ENCODE measurements around the gene NDUFS6.
"Not testable (repeated sequence)": the region's sequence is repeated elsewhere in the genome, so short reads cannot be mapped to it uniquely, and the experiment has no call there.

The NDUFS6 gene

DNA sequence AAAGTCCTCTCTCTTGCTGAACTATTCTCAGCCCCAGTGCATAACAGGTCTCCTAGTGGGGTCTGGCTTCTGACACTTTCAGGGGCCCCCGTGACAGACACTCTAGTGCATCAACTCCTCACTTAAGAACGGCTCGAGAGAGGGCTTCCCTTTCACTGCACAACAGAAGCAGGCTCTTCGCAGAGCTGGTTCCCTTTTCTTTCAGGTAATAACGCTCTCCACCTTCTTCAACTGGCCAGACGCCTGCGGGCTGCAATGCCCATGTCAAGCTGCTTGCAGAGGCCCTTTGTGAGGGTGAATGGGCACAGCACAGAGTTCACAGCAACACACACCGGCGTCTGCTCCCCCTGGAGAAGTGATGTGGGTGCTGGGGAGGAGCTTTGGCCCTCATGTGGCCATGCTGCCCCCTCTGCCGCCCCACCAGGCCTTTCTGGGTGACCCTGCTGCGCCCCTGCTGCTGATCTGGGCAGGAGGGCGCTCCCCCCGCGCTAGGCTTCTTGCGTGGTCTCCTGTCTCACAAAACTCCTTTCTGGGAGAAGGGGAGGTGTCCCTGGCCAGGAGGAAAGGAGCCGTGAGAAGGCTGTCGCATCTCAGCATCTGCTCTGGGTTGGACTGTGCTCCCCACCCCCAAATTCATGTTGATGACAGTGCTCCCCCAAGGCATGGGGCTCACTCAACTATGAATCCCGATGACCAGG is 4.0 kb upstream of the NDUFS6 start:
- Histone ChIP-seq H3K9ac (ENCODE audit: low read length) (no peak overlapping the region), H3K4me1 (ENCODE audit: control insufficient read depth, insufficient read depth, low read length) (peaks cover 12% of the 10 kb centered on the region), H3K36me3 (ENCODE audit: control insufficient read depth, insufficient read depth, low read length) (no peaks in the 10 kb centered on the region), H3K27me3 (ENCODE audit: control insufficient read depth, insufficient read depth, low read length) (no peaks in the 10 kb centered on the region), H3K9me3 (ENCODE audit: control insufficient read depth, low read length) (no peaks in the 10 kb centered on the region), H3K4me3 (ENCODE audit: low read length) (no peak overlapping the region)

- Histone ChIP-seq H3K4me1 (ENCODE audit: control insufficient read depth, insufficient read depth, low read length) (peaks cover 12% of the 10 kb centered on the region), H3K4me3 (ENCODE audit: low read length) (no peak overlapping the region), H3K9ac (ENCODE audit: low read length) (no peak overlapping the region)
Measured at GRCh38 chr5:1797855-1798254, 3.4 kb upstream of the NDUFS6 start.

DNA sequence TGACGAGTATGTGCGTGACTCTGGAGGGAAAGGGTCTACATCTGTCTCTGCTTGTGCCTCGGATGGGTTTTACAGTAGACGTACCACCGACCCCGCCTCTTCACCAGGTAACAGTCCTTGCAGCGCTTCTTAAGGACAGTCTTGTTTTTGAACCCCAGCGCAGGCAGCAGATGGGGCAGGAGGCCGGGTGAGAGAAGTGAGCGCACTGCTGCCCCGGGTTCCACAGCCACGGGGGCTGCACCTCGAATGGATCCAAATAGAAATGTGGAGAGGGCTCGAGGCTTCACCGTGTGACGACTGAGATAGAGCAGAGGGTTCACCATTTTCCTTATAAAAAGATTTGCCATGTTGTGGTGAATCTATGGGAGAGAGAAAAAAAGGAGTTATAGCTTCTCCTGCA is 2.6 kb upstream of the NDUFS6 start:
- Histone ChIP-seq H3K9ac (ENCODE audit: low read length) (peak overlapping the region; percentile 73), H3K4me1 (ENCODE audit: control insufficient read depth, insufficient read depth, low read length) (peaks cover 12% of the 10 kb centered on the region)
- not testable (repeated sequence) for H3K9me3 ChIP-seq (ENCODE audit: control insufficient read depth, low read length); H3K4me3 ChIP-seq (ENCODE audit: low read length); H3K27me3 ChIP-seq (ENCODE audit: control insufficient read depth, insufficient read depth, low read length); H3K36me3 ChIP-seq (ENCODE audit: control insufficient read depth, insufficient read depth, low read length)

More at GRCh38 chr5:1797855-1798254, 3.4 kb upstream of the NDUFS6 start:
- Histone ChIP-seq H3K9me3 (ENCODE audit: control insufficient read depth, low read length) (no peaks in the 10 kb centered on the region), H3K36me3 (ENCODE audit: control insufficient read depth, insufficient read depth, low read length) (peaks cover under 1% of the 10 kb centered on the region), H3K27me3 (ENCODE audit: control insufficient read depth, insufficient read depth, low read length) (no peaks in the 10 kb centered on the region)

- Histone ChIP-seq H3K4me1 (ENCODE audit: control insufficient read depth, insufficient read depth, low read length) (peaks cover 12% of the 10 kb centered on the region), H3K27me3 (ENCODE audit: control insufficient read depth, insufficient read depth, low read length) (no peaks in the 10 kb centered on the region), H3K36me3 (ENCODE audit: control insufficient read depth, insufficient read depth, low read length) (peaks cover 6% of the 10 kb centered on the region), H3K4me3 (ENCODE audit: low read length) (peak overlapping the region; percentile 80), H3K9ac (ENCODE audit: low read length) (peak overlapping the region; percentile 73), H3K9me3 (ENCODE audit: control insufficient read depth, low read length) (no peaks in the 10 kb centered on the region)
Measured at GRCh38 chr5:1799110-1799601, 2.1 kb upstream of the NDUFS6 start.

DNA sequence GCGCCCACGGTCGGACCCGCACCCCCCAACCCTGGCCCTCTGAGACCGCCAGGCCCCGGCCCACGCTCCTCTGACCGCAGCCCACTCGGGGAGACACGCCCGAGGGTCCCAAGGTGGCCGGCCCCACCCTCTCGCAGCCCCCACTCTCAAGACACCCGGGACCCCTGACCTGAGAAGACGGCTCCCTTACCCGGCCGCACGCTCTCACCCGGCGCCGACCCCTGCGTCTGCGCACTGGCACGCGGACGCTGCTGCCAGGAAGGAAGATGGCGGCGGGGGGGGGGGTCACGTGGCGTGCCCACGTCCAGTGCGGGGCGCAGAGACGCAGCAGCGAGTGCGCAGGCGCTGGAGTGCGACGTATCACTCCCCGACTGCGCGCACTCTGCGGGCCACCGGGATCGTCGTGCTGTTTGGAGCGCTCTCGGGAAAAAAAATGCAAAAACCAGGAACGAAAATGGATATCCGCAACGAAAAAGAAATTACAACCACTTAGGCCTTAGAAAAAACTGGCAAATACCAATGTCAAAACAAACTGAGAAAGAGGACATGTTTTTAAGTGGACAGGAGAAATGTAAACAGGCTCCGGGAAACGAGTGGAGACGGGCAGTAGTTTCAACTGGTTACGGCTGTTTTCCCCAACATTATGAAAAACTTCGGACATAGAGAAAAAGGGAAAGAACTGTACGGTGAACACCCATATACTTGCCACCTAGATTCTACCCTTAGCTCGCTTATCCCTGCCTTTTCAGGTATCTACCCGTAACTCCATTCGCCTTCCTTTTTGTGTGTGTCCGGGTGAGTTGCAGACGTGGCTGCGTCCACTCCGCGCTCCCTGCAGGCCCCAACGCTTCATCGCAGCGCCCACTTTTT is 1.4 kb upstream of the NDUFS6 start, which contains the start of gene MRPL36:
TSS of gene MRPL36 (minus strand) at position 236 of the 870 bp plus-strand sequence. CDS start 902 bp downstream, outside the sequence.
- peak within 1 kb of the TSS; percentile 85 for H3K9ac ChIP-seq (ENCODE audit: low read length)
- H3K4me3 ChIP-seq (ENCODE audit: low read length), result peak within 1 kb of the TSS; percentile 80
- peaks cover 12% of the 10 kb centered on the region for H3K4me1 ChIP-seq (ENCODE audit: control insufficient read depth, insufficient read depth, low read length)
- H3K27me3 ChIP-seq (ENCODE audit: control insufficient read depth, insufficient read depth, low read length), result no peaks in the 10 kb centered on the region
- H3K9me3 ChIP-seq (ENCODE audit: control insufficient read depth, low read length), result no peaks in the 10 kb centered on the region
- H3K36me3 ChIP-seq (ENCODE audit: control insufficient read depth, insufficient read depth, low read length), result peaks cover 6% of the 10 kb centered on the region

GRCh38 chr5:1800472-1801221 is 560 bp upstream of the NDUFS6 start:
- H3K4me1 ChIP-seq (ENCODE audit: control insufficient read depth, insufficient read depth, low read length), result peaks cover 12% of the 10 kb centered on the region
- H3K9me3 ChIP-seq (ENCODE audit: control insufficient read depth, low read length), result no peaks in the 10 kb centered on the region
- peak overlapping the region; percentile 80 for H3K4me3 ChIP-seq (ENCODE audit: low read length)
- H3K36me3 ChIP-seq (ENCODE audit: control insufficient read depth, insufficient read depth, low read length), result peaks cover 6% of the 10 kb centered on the region
- peak overlapping the region; percentile 85 for H3K9ac ChIP-seq (ENCODE audit: low read length)
- no peaks in the 10 kb centered on the region for H3K27me3 ChIP-seq (ENCODE audit: control insufficient read depth, insufficient read depth, low read length)

DNA sequence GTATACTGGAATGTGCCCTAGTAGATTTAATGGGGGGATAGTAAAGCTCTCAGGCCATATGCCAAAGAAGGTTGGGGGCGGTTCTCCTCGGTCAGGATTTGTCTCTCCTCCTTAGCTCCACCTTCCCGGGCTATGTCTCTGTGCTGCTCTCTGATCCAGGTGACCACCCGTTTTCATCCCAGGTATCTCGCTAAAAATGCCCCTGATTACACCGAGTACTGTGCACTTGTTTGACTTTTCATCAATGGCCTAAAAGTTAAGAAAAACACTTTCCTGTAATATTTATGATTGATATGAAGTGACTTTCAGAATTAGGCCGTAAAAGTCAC is 724 bp downstream of the NDUFS6 start:
- peaks cover 12% of the 10 kb centered on the region for H3K4me1 ChIP-seq (ENCODE audit: control insufficient read depth, insufficient read depth, low read length)
- peaks cover 6% of the 10 kb centered on the region for H3K36me3 ChIP-seq (ENCODE audit: control insufficient read depth, insufficient read depth, low read length)
- H3K27me3 ChIP-seq (ENCODE audit: control insufficient read depth, insufficient read depth, low read length), result no peaks in the 10 kb centered on the region
- no peaks in the 10 kb centered on the region for H3K9me3 ChIP-seq (ENCODE audit: control insufficient read depth, low read length)
- H3K9ac ChIP-seq (ENCODE audit: low read length), result peak overlapping the region; percentile 85
- peak overlapping the region; percentile 80 for H3K4me3 ChIP-seq (ENCODE audit: low read length)

- Histone ChIP-seq H3K4me3 (ENCODE audit: low read length) (no peak overlapping the region), H3K36me3 (ENCODE audit: control insufficient read depth, insufficient read depth, low read length) (peaks cover 6% of the 10 kb centered on the region), H3K9ac (ENCODE audit: low read length) (no peak overlapping the region), H3K4me1 (ENCODE audit: control insufficient read depth, insufficient read depth, low read length) (peaks cover 12% of the 10 kb centered on the region), H3K9me3 (ENCODE audit: control insufficient read depth, low read length) (no peaks in the 10 kb centered on the region), H3K27me3 (ENCODE audit: control insufficient read depth, insufficient read depth, low read length) (no peaks in the 10 kb centered on the region)
Measured at GRCh38 chr5:1803192-1803591, 2.0 kb downstream of the NDUFS6 start.

DNA sequence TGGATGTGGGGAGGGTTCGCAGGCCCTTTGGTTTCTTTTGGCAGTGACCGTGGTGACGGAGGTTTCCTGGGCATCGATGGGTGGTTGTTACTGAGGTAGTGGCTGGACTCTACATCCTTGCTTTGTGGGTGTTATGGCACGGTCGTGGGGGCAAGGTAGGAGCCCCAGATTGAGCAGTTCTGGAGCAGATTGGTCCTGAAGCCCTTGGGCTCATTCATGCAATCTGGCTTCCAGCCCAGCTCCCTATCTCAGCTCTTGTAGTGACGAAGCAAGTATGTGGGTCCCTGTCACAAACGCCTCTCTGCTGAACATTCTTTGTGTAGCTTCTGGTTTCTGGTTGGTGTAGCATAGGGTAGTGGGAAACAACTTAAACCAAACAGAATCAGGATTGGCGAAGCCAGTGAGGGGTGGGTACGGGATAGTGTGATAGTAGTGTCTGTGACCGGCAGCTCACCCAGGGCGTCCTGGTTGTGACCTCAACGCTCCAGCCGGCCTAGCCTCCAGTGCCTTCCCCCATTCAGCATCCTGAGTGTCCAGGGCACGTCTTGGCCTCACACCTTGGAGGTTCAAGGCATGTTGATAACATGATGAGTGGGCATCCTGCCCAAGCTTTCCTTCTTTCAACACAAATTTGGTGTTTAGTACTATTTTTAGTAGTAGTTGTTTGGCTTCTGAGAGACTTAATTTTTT is 2.9 kb downstream of the NDUFS6 start:
- Histone ChIP-seq H3K27me3 (ENCODE audit: control insufficient read depth, insufficient read depth, low read length) (no peaks in the 10 kb centered on the region), H3K9me3 (ENCODE audit: control insufficient read depth, low read length) (no peaks in the 10 kb centered on the region), H3K9ac (ENCODE audit: low read length) (no peak overlapping the region), H3K36me3 (ENCODE audit: control insufficient read depth, insufficient read depth, low read length) (peaks cover 6% of the 10 kb centered on the region), H3K4me1 (ENCODE audit: control insufficient read depth, insufficient read depth, low read length) (peaks cover 4% of the 10 kb centered on the region), H3K4me3 (ENCODE audit: low read length) (no peak overlapping the region)

DNA sequence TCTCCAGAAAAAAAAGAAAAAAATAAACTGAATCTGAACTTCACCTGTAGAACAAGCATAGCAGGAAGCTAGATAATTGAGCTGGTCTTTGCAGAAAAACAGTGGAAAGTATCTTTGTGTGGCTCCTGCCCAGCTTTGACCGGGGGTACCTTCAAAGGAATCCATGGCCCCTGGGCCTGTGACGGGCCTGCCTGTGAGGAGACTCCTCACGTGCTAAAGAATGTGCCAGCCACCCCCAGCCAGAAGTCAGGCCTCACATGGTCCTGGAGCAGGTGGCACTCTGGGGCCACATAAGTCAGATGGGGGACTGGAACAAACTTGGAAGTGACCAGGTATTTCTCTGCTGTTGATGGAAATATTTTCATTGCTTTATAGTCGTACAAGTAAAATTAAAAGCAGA is 4.1 kb downstream of the NDUFS6 start:
- Histone ChIP-seq H3K27me3 (ENCODE audit: control insufficient read depth, insufficient read depth, low read length) (no peaks in the 10 kb centered on the region), H3K4me3 (ENCODE audit: low read length) (no peak overlapping the region), H3K36me3 (ENCODE audit: control insufficient read depth, insufficient read depth, low read length) (peaks cover 6% of the 10 kb centered on the region), H3K9ac (ENCODE audit: low read length) (no peak overlapping the region), H3K4me1 (ENCODE audit: control insufficient read depth, insufficient read depth, low read length) (peaks cover 4% of the 10 kb centered on the region), H3K9me3 (ENCODE audit: control insufficient read depth, low read length) (no peaks in the 10 kb centered on the region)

DNA sequence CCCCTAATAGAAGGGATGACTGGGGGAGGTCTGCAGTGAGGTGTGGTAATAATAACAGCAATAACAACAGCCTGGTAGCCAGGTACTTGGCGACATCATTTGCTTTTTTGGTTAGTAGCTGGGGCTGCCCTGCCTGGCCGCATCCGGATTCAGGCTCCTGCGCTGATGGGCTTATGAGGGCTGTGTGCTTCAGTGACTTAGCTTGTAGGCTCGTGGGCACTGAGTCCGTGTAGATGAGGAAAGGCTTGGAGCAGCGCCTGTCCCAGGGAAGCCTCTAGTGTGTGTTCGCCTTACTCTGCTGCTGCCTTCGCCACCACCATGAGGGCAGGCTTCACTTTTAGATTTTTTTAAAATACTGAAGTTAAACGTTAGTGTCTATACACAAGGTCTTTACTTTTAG is 4.5 kb downstream of the NDUFS6 start:
- H3K4me1 ChIP-seq (ENCODE audit: control insufficient read depth, insufficient read depth, low read length), result peaks cover 4% of the 10 kb centered on the region
- H3K9ac ChIP-seq (ENCODE audit: low read length), result no peak overlapping the region
- H3K4me3 ChIP-seq (ENCODE audit: low read length), result no peak overlapping the region
- no peaks in the 10 kb centered on the region for H3K9me3 ChIP-seq (ENCODE audit: control insufficient read depth, low read length)
- no peaks in the 10 kb centered on the region for H3K27me3 ChIP-seq (ENCODE audit: control insufficient read depth, insufficient read depth, low read length)
- peaks cover 6% of the 10 kb centered on the region for H3K36me3 ChIP-seq (ENCODE audit: control insufficient read depth, insufficient read depth, low read length)
